HFF-Myc (cell line): Measurements from ENCODE around the gene GPR155.
A peak's percentile ranks its signal among the peaks of the same experiment; 100 is the strongest.

ENCODE experiments used
- DNase-seq: peaks from one replicate; pipeline ENCODE4 v3.0.0-alpha.2; 2011; ENCODE audit warnings: low read depth; ENCODE audit errors: extremely low read depth
- H3K4me3 ChIP-seq: replicated peaks from 2 replicates; pipeline ENCODE4 v1.5.1; 2011; ENCODE audit warnings: low read depth, mild to moderate bottlenecking, control low read depth, low read length
- TF ChIP-seq, protein P1 (sequence below): IDR thresholded peaks from 2 replicates; pipeline ENCODE4 v1.5.1; 2012; ENCODE audit warnings: mild to moderate bottlenecking, low read depth, low read length, control low read depth; ENCODE audit errors: missing control alignments

Gene GPR155, protein sequence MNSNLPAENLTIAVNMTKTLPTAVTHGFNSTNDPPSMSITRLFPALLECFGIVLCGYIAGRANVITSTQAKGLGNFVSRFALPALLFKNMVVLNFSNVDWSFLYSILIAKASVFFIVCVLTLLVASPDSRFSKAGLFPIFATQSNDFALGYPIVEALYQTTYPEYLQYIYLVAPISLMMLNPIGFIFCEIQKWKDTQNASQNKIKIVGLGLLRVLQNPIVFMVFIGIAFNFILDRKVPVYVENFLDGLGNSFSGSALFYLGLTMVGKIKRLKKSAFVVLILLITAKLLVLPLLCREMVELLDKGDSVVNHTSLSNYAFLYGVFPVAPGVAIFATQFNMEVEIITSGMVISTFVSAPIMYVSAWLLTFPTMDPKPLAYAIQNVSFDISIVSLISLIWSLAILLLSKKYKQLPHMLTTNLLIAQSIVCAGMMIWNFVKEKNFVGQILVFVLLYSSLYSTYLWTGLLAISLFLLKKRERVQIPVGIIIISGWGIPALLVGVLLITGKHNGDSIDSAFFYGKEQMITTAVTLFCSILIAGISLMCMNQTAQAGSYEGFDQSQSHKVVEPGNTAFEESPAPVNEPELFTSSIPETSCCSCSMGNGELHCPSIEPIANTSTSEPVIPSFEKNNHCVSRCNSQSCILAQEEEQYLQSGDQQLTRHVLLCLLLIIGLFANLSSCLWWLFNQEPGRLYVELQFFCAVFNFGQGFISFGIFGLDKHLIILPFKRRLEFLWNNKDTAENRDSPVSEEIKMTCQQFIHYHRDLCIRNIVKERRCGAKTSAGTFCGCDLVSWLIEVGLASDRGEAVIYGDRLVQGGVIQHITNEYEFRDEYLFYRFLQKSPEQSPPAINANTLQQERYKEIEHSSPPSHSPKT

DNA sequence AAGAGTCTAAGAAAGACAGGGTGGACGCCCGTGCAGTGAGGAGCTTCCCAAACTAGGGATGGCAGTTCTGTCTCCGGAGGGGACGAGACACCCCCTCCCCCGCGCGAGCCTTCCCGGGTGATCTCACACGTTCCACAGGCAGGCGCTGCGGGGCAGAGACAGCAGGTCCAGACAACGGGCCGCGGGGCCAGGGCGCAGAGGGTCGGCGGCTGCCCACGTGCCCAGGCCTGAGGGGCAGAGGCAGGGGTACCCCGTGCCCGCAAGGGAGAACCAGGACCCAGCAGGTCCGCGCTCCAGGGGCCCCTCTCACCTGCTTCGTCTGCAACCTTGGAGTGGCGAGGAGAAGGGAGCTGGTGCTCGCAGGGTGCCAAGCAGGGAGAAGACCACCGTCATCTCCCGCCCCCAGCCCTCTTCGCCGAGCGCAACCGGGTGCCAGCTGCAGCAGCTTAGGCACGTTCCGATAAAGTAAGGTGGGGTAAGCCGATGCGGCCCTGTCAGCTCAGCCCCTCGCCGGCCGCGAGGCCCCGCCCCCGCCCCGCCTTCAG, at the start of gene GPR155:
Gene GPR155 (minus strand): TSS at position 467 of the 545 bp plus-strand sequence. CDS start 5,073 bp downstream, outside the sequence.
- TF ChIP-seq, protein P1, sequence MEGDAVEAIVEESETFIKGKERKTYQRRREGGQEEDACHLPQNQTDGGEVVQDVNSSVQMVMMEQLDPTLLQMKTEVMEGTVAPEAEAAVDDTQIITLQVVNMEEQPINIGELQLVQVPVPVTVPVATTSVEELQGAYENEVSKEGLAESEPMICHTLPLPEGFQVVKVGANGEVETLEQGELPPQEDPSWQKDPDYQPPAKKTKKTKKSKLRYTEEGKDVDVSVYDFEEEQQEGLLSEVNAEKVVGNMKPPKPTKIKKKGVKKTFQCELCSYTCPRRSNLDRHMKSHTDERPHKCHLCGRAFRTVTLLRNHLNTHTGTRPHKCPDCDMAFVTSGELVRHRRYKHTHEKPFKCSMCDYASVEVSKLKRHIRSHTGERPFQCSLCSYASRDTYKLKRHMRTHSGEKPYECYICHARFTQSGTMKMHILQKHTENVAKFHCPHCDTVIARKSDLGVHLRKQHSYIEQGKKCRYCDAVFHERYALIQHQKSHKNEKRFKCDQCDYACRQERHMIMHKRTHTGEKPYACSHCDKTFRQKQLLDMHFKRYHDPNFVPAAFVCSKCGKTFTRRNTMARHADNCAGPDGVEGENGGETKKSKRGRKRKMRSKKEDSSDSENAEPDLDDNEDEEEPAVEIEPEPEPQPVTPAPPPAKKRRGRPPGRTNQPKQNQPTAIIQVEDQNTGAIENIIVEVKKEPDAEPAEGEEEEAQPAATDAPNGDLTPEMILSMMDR = no peak
- no peak for DNase-seq
- peak within 1 kb of the TSS; percentile 69 for H3K4me3 ChIP-seq

DNA sequence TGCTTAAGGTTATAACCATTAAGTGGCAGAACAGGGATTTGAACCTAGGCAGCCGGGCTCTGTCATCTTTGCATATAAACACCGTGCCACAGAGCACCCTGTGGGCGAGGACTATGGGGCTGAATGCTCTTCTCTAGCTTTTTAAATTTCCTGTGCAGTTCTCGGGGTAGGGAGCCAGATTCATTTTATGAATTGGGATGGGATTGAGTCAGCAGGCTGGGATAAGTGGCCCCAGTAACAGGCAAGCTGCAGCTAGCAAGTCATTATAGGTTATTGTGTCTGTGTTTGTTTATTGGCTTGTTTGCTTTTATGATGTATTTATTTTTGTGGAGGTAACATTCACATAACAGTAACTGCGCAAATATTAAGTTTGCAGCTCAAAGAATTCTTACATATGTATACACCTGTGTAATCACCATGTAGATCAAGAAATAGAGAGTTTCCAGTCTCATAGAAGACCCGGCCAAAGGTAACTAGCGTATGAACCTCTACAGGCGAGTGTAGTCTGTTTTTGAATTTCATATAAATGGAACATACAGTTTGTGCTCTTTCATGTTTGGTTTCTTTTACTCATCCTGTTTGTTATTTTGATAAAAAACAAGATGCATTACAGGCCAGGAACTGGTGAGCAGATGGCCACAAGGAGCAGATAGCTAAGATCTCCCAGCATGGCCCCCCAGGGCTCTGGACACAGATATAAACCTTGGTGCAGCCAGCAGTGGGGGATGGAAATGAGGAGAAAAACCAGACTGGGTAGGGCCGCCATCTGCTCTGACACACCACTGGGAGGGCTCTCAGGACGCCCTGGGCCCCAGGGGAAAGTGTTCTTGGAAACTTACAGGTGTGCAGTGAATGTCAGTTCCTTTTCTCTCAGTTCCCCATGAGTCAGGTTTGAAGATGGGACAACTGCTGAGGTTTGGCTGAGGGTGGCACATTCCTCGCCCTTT, 49.2 kb upstream of the GPR155 start:
- H3K4me3 ChIP-seq = no peak overlapping the region
- DNase-seq = no peak
- TF ChIP-seq, protein P1 = no peak

- H3K4me3 ChIP-seq = no peak overlapping the region
- TF ChIP-seq, protein P1 = no peak
- DNase-seq = no peak
Observed at GRCh38 chr2:174535083-174535482, 48.3 kb upstream of the GPR155 start.

GRCh38 chr2:174529916-174530315, 43.1 kb upstream of the GPR155 start:
- no peak for DNase-seq
- no peak overlapping the region for H3K4me3 ChIP-seq
- TF ChIP-seq, protein P1 = no peak

DNA sequence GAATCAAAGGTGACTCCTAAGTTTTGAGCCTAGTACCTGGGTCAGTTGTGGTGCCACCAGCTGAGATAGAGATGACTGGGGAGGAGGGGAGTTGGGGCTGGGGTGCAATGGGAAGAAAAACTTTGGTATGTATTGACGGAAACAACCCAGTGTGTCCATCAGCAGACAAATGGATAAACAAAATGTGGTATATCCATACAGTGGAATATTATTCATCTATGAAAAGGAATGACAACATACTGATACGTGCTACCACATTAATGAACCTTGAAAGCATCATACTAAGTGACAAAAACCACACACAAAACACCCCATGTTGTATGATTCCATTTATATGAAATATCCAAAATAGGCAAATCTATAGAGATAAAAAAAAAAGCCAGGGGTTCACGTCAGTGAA, 41.1 kb upstream of the GPR155 start:
- no peak for DNase-seq
- H3K4me3 ChIP-seq = no peak overlapping the region

More for the DNA sequence above, 41.1 kb upstream of the GPR155 start:
- TF ChIP-seq, protein P1 = no peak
